HG02973 (cell line): ENCODE measurements around the gene BHMT.
"Not testable (repeated sequence)": the region's sequence is repeated elsewhere in the genome, so short reads cannot be mapped to it uniquely, and the experiment has no call there.

Experiments used
- ATAC-seq: cut with Tn5 transposase; IDR thresholded peaks from one replicate; pipeline ENCODE4 v1.9.1; 2021; ENCODE audit warnings: moderate library complexity; ENCODE audit not compliant: unreplicated experiment

Gene BHMT

GRCh38 chr5:79111960-79112702, 522 bp downstream of the BHMT start:
- ATAC-seq: no peak

- no peak for ATAC-seq
Observed at GRCh38 chr5:79112703-79113058, 1.1 kb downstream of the BHMT start.

GRCh38 chr5:79119486-79119885, 7.9 kb downstream of the BHMT start:
- ATAC-seq: no peak

- no peak for ATAC-seq
Observed at GRCh38 chr5:79120221-79120620, 8.6 kb downstream of the BHMT start.

- ATAC-seq: no peak
Observed at GRCh38 chr5:79122973-79123372, 11.4 kb downstream of the BHMT start.

- no peak for ATAC-seq
Observed at GRCh38 chr5:79124607-79125006, 13.0 kb downstream of the BHMT start.

- ATAC-seq: no peak
Observed at GRCh38 chr5:79130781-79131180, 19.2 kb downstream of the BHMT start.

- ATAC-seq: no peak
Observed at GRCh38 chr5:79133121-79133656, 21.6 kb downstream of the BHMT start.

- no peak for ATAC-seq
Observed at GRCh38 chr5:79133657-79134451, 22.2 kb downstream of the BHMT start.

- no peak for ATAC-seq
Observed at GRCh38 chr5:79135790-79136553, 24.4 kb downstream of the BHMT start.

GRCh38 chr5:79136618-79137017, 25.0 kb downstream of the BHMT start:
- no peak for ATAC-seq

GRCh38 chr5:79140553-79140952, 28.9 kb downstream of the BHMT start:
- ATAC-seq: no peak

- ATAC-seq: no peak
Observed at GRCh38 chr5:79143684-79144379, 32.2 kb downstream of the BHMT start.

- no peak for ATAC-seq
Observed at GRCh38 chr5:79147076-79147475, 35.5 kb downstream of the BHMT start.

- ATAC-seq: no peak
Observed at GRCh38 chr5:79149433-79149832, 37.8 kb downstream of the BHMT start.

GRCh38 chr5:79151942-79152671, 40.5 kb downstream of the BHMT start:
- ATAC-seq: no peak

- no peak for ATAC-seq
Observed at GRCh38 chr5:79157305-79157704, 45.7 kb downstream of the BHMT start.

GRCh38 chr5:79161647-79162046, 50.0 kb downstream of the BHMT start:
- ATAC-seq: not testable (repeated sequence)

GRCh38 chr5:79168031-79168430, 56.4 kb downstream of the BHMT start:
- ATAC-seq: no peak

GRCh38 chr5:79170661-79171060, 59.1 kb downstream of the BHMT start:
- ATAC-seq: no peak
